Fibroblast of lung (primary cell): ENCODE data around the gene PPP1R16B. TPM values are rescaled to one million over a fixed set of nuclear protein-coding genes. Genes with fewer than 3 reads are reported as not detected.

ENCODE experiments used
- DNase-seq, 2 donors: peaks; one replicate each; pipeline versions ENCODE4 v3.0.0 to v3.0.0-alpha.2; 2010; ENCODE audit warnings: low read depth in 2 of 2
- H2AFZ ChIP-seq: 2 replicates; pipeline ENCODE4 v1.5.1; 2012; ENCODE audit warnings: low read length, control low read depth, inconsistent platforms
- H3K27ac ChIP-seq: 2 replicates; pipeline ENCODE4 v1.5.1; 2011; ENCODE audit warnings: low read length, control low read depth; ENCODE audit not compliant: insufficient read depth
- H3K27me3 ChIP-seq: 2 replicates; pipeline ENCODE4 v1.5.1; 2011; ENCODE audit warnings: mild to moderate bottlenecking, low read length; ENCODE audit not compliant: control insufficient read depth, insufficient read depth
- H3K36me3 ChIP-seq: 2 replicates; pipeline ENCODE4 v1.5.1; 2011; ENCODE audit warnings: low read length; ENCODE audit not compliant: control insufficient read depth, insufficient read depth
- H3K4me1 ChIP-seq: 2 replicates; pipeline ENCODE4 v1.5.1; 2011; ENCODE audit warnings: low read length; ENCODE audit not compliant: control insufficient read depth, insufficient read depth; ENCODE audit errors: extremely low read depth
- H3K4me2 ChIP-seq: 2 replicates; pipeline ENCODE4 v1.5.1; 2011; ENCODE audit warnings: low read length, control low read depth; ENCODE audit not compliant: insufficient read depth; ENCODE audit errors: extremely low read depth
- H3K4me3 ChIP-seq, 4 experiments: fragments of 200-600 bp in 1 of 4; sonication (generic) in 1 of 4; replicated peaks in 1 of 4; 2 replicates each; pipeline ENCODE4 v1.5.1; 2011 to 2016; ENCODE audit warnings: low read length in 4 of 4, low read depth in 3 of 4, mild to moderate bottlenecking in 3 of 4, control low read depth in 2 of 4, inconsistent platforms in 1 of 4, mixed read lengths in 1 of 4; ENCODE audit not compliant: insufficient read depth in 1 of 4; ENCODE audit errors: control extremely low read depth in 1 of 4
- H3K79me2 ChIP-seq: 2 replicates; pipeline ENCODE4 v1.5.1; 2012; ENCODE audit warnings: mild to moderate bottlenecking, low read length, inconsistent platforms; ENCODE audit not compliant: control insufficient read depth, insufficient read depth
- H3K9ac ChIP-seq: 2 replicates; pipeline ENCODE4 v1.5.1; 2011; ENCODE audit warnings: mild to moderate bottlenecking, low read length, control low read depth; ENCODE audit not compliant: insufficient read depth
- H3K9me3 ChIP-seq: 2 replicates; pipeline ENCODE4 v1.5.1; 2012; ENCODE audit warnings: low read depth, low read length; ENCODE audit not compliant: control insufficient read depth, insufficient read depth
- H4K20me1 ChIP-seq: 2 replicates; pipeline ENCODE4 v1.5.1; 2011; ENCODE audit warnings: low read length; ENCODE audit not compliant: control insufficient read depth, insufficient read depth; ENCODE audit errors: extremely low read depth
- CTCF ChIP-seq, 2 donors: IDR thresholded peaks in 1 of 2; conservative IDR thresholded peaks in 1 of 2; 1 replicate in 1 of 2; 2 replicates in 1 of 2; pipeline ENCODE4 v1.5.1; 2011 to 2012; ENCODE audit warnings: low read length in 2 of 2, control low read depth in 1 of 2, inconsistent platforms in 1 of 2, low read depth in 1 of 2, mild to moderate bottlenecking in 1 of 2
- EZH2 ChIP-seq: IDR thresholded peaks from 2 replicates; pipeline ENCODE4 v1.5.1; 2012; ENCODE audit warnings: low read length, control low read depth, mild to moderate bottlenecking; ENCODE audit errors: missing control alignments
- polyA plus RNA-seq, 2 donors: library from polyadenylated mRNA; depleted of rRNA in 1 of 2; stranded (reverse) in 1 of 2; unstranded in 1 of 2; fragments of >200 nt; gene quantifications; 2 replicates each; pipeline ENCODE4 v1.2.1, GENCODE V29; 2011 to 2012; ENCODE audit warnings: missing spikeins in 1 of 2
- total RNA-seq: library from RNA; depleted of rRNA; stranded (reverse); fragments of >200 nt; gene quantifications from 2 replicates; pipeline ENCODE4 v1.2.1, GENCODE V29; 2014

Gene PPP1R16B
- total and polyA plus RNA-seq, 2 donors (not counting 1 experiment from before 2014, with no cell fraction given) = under 0.01 TPM; not detected in 1

DNA sequence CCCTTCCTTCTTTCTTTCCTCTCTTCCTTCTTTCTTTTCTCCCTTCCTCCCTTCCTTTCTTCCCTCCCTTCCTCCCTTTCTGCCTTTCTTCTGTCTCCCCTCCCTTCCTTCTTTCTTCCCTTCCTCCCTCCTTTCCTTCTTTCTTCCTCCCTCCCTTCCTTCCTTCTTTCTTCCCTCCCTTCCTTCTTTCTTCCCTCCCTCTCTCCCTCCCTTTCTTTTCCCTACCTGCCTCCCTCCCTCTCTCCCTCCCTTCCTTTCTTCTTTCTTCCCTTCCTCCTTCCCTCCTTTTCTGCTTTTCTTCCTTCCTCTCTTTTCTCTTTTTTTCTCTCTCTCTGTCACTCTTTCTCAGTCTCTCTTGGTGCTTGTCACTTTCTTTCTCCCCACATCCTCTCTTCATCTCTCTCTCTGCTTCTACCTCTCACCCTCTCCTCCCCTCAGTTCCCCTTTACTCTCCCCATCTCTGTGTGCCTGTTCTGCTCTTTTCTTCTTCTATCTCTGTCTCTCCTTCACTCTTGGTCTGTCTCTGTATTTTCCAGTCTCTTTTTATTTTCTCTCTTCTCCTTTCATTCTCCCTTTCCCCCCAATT, 90.6 kb downstream of the PPP1R16B start:
- H3K9me3 ChIP-seq = no peaks in the 10 kb centered on the region
- no peak overlapping the region for H3K4me3 ChIP-seq
- no peak for DNase-seq
- peaks cover 11% of the 10 kb centered on the region for H3K27me3 ChIP-seq
- H3K4me1 ChIP-seq = no peaks in the 10 kb centered on the region
- no peaks in the 10 kb centered on the region for H4K20me1 ChIP-seq
- H3K9ac ChIP-seq = no peak overlapping the region
- no peak overlapping the region for H2AFZ ChIP-seq
- H3K36me3 ChIP-seq = no peaks in the 10 kb centered on the region
- H3K4me2 ChIP-seq = no peak overlapping the region
- no peak overlapping the region for H3K27ac ChIP-seq
- H3K79me2 ChIP-seq = no peaks in the 10 kb centered on the region
- TF ChIP-seq EZH2 (no peak), CTCF (conservative IDR thresholded peaks at IDR 0.05 in 1 of 2, IDR thresholded peaks at IDR 0.05 in 1 of 2; ENCODE audit: low read depth in 1 of 2, low read length in 2 of 2) (no peak)

DNA sequence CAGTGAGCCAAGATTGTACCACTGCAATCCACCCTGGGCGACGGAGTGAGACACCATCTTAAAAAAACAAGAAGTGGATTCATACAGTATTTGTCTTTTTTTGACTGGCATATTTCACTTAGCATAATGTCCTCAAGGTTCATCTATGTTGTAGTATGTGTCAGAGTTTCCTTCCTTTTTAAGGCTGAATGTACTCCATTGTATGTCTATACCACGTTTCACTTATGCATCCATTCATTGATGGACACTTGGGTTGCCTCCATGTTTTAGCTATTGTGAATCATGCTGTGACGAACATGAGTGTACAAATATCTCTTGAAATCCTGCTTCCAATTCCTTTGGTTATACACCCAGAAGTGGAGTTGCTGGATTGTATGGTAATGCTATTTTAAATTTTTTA, 91.8 kb downstream of the PPP1R16B start:
- no peak overlapping the region for H3K9ac ChIP-seq
- H3K27ac ChIP-seq = no peak overlapping the region
- H3K36me3 ChIP-seq = no peaks in the 10 kb centered on the region
- H3K4me3 ChIP-seq = no peak overlapping the region
- no peaks in the 10 kb centered on the region for H4K20me1 ChIP-seq
- H3K79me2 ChIP-seq = no peaks in the 10 kb centered on the region
- H3K9me3 ChIP-seq = no peaks in the 10 kb centered on the region
- H3K4me2 ChIP-seq = no peak overlapping the region
- no peak for DNase-seq
- peaks cover 11% of the 10 kb centered on the region for H3K27me3 ChIP-seq
- no peak overlapping the region for H2AFZ ChIP-seq
- no peaks in the 10 kb centered on the region for H3K4me1 ChIP-seq
- no peak for TF ChIP-seq CTCF (conservative IDR thresholded peaks at IDR 0.05 in 1 of 2, IDR thresholded peaks at IDR 0.05 in 1 of 2; ENCODE audit: low read depth in 1 of 2, low read length in 2 of 2)

DNA sequence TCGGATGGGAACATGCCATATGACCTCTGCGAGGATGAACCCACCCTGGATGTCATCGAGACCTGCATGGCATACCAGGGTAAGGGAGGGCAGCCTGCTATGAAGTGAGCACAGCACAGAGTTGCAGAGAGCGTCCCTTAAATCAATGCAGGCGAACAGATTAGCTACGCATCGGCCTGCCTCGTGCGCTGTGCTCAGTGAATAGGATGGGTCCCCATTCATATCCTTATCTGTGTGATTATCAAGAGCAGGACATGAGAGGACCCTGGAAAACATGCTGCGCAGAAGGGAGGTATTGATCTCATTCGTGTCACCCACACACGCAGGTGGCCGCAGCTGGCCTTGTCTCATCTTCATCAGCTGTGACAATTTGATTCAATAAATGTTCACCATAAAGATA, 95.1 kb downstream of the PPP1R16B start:
- Histone ChIP-seq H4K20me1 (no peaks in the 10 kb centered on the region), H3K36me3 (no peaks in the 10 kb centered on the region), H3K9ac (no peak overlapping the region), H3K9me3 (no peaks in the 10 kb centered on the region), H3K79me2 (no peaks in the 10 kb centered on the region), H3K4me1 (no peaks in the 10 kb centered on the region), H3K4me2 (no peak overlapping the region), H3K27me3 (no peaks in the 10 kb centered on the region), H2AFZ (no peak overlapping the region), H3K4me3 (no peak overlapping the region), H3K27ac (no peak overlapping the region)
- no peak for DNase-seq
- TF ChIP-seq EZH2 = no peak
- TF ChIP-seq CTCF (conservative IDR thresholded peaks at IDR 0.05 in 1 of 2, IDR thresholded peaks at IDR 0.05 in 1 of 2; ENCODE audit: low read depth in 1 of 2, low read length in 2 of 2) = no peak
